Measurements from ENCODE around the gene LRBA.
"Not testable (repeated sequence)": the region's sequence is repeated elsewhere in the genome, so short reads cannot be mapped to it uniquely, and the experiment has no call there.

The LRBA gene

GRCh38 chr4:150585611-150586010 lies 429.5 kb downstream of the LRBA start:
- no peak for DNase-seq (ENCODE audit: low spot score)

GRCh38 chr4:150584111-150584915 lies 430.8 kb downstream of the LRBA start:
- no peak for DNase-seq (ENCODE audit: low spot score)

DNA sequence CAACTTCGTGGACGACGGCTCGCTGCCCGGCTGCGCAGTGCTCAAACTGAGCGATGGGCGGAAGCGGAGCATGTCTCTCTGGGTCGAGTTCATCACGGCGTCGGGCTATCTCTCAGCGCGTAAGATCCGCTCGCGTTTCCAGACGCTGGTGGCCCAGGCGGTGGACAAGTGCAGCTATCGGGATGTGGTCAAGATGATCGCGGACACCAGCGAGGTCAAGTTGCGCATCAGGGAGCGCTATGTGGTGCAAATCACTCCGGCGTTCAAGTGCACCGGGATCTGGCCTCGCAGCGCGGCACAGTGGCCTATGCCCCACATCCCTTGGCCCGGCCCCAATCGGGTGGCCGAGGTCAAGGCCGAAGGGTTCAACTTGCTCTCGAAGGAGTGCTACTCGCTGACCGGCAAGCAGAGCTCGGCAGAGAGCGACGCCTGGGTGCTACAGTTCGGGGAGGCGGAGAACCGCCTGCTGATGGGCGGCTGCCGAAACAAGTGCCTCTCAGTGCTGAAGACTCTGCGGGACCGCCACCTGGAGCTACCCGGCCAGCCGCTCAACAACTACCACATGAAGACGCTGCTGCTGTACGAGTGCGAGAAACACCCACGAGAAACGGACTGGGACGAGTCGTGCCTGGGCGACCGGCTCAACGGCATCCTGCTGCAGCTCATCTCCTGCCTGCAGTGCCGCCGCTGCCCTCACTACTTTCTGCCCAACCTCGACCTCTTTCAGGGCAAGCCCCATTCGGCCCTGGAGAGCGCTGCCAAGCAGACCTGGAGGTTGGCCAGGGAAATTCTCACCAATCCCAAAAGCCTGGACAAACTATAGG lies 431.6 kb downstream of the LRBA start:
- no peak for DNase-seq (ENCODE audit: low spot score)

- DNase-seq (ENCODE audit: low spot score): no peak
Observed at GRCh38 chr4:150582873-150583286, 432.2 kb downstream of the LRBA start.

DNA sequence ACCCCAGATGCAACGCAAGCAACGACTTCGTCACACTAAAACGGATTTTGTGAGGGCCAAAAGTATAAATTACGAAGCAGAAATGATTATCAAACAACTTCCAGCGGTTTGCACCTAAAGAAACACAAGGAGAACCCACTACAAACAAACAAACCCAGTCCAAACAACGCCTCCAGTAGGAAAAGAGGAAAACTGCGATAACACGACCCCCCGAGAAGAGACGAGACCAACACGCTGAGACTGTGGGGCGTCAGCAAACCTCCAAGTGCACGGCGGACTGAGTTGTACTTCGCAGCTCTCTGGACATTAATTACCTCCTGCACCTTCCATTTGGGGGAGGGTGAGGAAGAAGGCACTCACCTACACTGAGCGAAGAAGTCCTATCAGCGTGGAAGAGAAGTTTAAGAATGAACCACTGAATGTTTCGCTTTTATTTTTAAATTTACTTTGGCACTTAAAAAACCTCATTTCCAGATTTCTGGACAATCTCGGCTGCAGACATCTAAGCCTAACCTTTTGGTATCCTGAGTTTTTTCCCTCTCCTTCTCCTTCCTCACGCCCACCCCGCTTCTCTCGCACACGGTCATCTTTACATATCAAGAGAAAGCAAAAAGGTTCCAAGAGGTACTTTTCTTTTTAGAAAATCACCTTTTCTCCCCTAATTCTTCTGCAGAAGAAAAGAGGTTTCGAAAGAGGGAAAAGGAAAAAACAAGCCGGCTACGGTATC lies 432.8 kb downstream of the LRBA start, which contains the start of gene MAB21L2:
MAB21L2 (plus strand) TSS at position 6 of the 727 bp plus-strand sequence. CDS start 879 bp downstream, outside the sequence.
- DNase-seq (ENCODE audit: low spot score): no peak

DNA sequence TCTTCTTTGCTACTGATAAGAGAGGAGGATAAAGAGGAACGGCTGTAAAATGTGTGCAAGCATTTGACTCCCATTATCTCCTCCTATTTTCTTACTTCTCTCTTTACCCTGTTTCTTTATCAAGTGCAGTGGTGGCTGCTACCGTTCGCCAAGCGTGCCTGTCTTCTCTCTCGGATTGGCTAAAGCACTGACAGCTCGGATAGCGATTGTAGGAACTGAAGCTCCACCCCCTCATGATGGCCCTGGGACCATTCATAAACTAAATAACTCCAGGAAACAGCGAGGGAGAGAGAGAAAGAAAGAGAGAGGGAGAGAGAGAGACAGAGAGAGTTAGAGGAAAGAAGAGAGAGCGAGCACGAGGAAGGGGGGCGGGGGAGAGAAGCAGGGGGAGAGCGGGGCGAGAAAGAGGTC lies 433.4 kb downstream of the LRBA start:
- no peak for DNase-seq (ENCODE audit: low spot score)

DNA sequence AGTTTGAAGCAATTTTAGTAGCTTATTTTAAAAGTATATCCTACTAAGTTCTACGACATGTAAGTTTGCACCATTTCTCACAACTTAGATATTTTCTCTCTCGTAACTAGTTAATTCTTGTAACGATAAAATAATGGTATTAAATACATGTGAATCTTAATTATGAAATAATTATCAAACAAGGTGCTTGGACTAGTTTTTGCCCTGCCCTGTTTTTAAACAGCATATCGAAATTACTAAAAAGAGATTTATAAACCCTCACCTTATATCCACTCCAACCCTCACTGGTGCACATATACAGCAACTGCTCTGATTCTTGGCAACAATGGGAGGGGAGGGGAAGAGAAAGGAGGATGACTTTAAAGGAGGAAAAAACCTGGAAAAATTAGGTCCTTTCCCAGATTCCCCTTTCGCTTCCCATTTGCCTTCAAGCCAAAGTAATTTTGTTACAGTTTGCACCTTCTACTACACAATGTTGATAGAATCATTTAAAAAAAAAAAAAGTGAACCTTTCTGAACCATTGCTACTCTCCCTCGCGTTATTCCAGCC lies 434.0 kb downstream of the LRBA start:
- no peak for DNase-seq (ENCODE audit: low spot score)

- no peak for DNase-seq (ENCODE audit: low spot score)
Observed at GRCh38 chr4:150580306-150580705, 434.8 kb downstream of the LRBA start.

GRCh38 chr4:150579551-150580234 lies 435.4 kb downstream of the LRBA start:
- DNase-seq (ENCODE audit: low spot score): no peak

DNA sequence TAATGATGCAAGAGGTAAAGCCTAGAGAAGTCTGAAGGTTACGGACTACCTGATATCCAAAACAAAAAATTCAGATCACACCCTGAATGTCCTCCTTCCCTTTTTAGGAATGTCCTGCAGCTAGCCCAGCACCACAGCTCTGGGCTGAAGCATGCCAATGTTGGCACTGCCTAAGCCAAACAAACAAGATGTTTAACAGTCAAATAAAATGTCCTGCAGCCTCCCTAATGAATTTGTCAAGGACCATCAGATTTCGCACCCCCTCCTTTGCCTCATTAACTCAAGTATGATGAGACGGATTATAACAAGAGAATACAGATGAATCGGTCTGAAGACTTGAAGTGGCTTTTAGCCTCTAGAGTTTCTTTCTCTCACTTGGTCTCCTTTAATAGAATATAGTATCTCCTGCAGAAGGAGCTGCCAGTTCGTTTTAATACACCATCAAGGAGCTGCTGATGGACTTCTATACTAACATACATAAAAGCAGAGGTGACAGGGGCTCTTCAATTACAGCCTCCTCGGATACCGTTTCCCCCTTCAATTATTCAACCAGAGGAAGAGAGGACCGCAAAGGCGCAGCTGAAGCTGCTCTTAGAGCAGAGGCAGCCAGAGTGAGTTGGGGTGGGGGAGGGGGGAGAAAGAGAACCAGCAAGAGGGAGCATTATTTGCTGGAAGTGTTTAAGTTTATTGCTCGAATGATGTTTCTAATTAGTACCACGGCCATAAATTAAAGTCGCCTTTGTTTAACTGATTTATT lies 436.2 kb downstream of the LRBA start:
- no peak for DNase-seq (ENCODE audit: low spot score)

DNA sequence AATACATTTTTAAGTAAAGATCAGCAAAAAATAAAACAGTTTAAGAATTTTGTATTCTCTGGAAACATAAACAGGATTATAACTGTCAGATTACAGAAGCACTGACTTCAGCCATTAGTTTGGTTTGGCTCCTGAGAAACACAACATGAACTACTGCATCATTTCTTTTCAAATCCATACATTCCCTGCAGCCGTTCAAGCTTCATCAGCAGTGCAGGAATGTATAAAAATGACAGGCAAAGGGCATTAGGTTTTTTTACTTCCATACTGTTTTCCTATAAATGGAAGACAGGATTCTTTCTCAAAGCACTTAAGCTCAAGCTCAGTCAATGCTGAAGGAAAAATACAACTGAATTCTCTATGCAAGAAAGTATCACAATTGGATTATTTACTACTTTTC lies 437.3 kb downstream of the LRBA start:
- DNase-seq (ENCODE audit: low spot score): no peak

DNA sequence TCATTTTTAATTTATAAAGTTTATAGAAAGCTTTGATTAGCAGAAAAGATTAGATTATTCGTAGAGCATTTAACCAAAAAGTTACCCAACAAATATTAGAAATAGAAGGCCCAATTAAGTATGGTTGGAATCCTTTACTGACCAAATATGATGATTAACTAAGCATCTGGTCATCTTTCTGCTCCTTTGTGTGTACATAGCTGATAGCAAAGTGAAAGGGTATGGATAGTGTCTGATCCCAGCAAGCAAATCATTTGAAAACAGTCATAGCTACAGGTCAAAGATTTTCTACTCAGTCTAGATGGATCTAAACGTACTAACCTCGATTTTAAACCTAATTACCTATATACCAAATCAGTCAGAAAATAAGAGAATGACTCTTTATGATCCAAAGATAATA lies 440.4 kb downstream of the LRBA start:
- no peak for DNase-seq (ENCODE audit: low spot score)

- DNase-seq (ENCODE audit: low spot score): no peak
Observed at GRCh38 chr4:150573534-150573933, 441.6 kb downstream of the LRBA start.

DNA sequence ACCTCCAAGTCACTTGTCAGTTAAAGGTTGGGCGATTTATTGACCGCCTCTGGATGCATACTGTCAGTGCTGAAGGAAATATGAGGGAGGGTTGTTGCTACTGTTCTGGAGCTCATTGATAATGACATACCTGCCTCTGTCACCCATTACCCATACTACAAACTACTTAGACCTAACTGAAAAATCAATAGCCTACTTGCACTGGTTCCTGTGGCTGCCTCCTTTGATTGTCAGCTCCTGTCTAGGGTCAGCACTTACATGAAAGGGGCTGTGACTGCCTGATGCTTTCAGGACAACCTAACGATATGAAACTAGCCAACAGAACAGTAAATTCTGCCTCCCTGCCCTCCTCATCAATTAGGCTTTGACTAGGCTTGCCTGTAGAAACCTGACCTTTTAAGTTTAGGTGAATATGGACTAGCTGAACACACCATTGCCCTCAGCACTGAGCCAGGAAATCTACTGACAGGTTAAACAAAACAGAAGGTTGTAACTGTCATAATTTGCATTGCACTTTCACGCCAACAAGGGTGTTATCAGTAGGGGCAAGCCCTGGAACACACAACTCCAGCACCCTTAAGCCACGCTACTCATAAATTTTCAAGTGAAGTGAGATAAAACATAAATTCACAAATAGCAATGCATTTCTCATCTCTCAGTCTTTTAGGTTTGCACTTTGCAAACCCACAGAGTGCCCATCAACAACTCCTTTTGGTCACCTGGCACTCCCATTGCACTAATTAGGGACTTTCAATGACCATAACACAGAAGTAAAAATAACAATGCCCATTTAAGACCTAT lies 442.2 kb downstream of the LRBA start:
- DNase-seq (ENCODE audit: low spot score): no peak

GRCh38 chr4:150570862-150571261 lies 444.2 kb downstream of the LRBA start:
- no peak for DNase-seq (ENCODE audit: low spot score)

DNA sequence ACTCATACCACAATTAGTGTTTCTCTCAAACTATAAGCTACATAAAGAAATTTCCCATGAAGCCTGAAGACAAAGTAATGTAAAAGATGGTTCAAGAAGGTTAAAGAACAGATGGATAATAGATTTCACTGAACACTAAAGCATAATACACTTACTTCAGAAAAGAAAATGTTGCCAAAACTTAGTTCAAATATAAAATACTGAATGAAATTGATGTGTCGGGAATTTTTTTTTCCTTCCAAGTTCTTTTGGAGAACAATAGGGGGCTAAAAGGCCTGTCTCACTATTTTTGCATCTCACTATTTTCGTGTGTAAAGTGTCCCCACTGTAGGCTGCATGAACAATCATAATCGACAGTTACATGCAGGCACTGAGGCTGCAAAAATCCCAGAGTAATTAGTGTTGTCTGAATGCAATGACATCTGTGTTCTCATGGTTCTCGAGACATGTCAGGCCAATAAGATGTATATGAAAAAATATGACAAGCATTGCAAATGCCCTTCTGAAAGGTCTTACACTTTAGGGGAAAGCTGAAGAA lies 445.0 kb downstream of the LRBA start:
- DNase-seq (ENCODE audit: low spot score): no peak

DNA sequence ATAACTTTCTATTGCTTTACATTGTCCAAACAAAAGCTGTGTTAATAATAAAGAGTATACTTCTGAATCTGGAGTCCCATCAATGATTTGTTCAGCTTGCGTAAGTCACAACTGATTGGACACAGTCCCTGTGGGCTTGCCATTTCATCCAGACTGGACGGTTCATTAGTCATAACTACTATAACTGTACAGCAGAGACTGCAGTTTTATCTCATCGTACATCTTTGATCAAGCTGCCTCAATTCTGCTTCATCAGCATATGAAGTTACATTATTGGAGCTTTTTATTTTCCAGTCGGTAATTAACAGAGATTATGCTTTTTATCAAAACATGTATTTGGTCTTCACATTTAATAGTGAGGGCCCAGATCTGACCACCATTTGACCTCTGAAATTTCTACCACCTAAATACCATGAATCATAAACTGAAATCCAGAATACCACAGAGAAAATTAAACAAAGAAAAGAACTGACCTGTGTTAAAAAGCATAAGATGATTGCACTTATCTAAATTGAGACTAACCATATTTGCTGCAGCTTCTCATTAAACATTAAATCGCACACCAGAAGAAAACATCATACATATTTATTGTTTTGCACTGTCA lies 445.6 kb downstream of the LRBA start:
- DNase-seq (ENCODE audit: low spot score): no peak

GRCh38 chr4:150567070-150567469 lies 448.0 kb downstream of the LRBA start:
- DNase-seq (ENCODE audit: low spot score): no peak

DNA sequence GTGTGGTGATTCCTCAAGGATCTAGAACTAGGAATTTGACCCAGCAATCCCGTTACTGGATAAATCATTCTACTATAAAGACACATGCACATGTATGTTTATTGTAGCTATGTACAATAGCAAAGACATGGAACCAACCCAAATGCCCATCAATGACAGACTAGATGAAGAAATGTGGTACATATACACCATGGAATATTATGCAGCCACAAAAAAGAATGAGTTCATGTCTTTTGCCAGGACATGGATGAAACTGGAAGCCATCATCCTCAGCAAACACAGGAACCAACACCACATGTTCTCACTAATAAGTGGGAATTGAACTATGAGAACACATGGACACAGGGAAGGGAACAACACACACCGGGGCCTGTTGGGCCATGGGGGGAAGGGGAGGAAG lies 450.1 kb downstream of the LRBA start:
- DNase-seq (ENCODE audit: low spot score): not testable (repeated sequence)

Measured in CD4-positive, alpha-beta T cell treated with Interleukin-6 at 100 ng/mL for 8 hours (primary cell).